GM21423 (cell line): ENCODE results near the gene PRSS27.
"Not testable (repeated sequence)": the region's sequence is repeated elsewhere in the genome, so short reads cannot be mapped to it uniquely, and the experiment has no call there.

Experiments used
- ATAC-seq: cut with Tn5 transposase; IDR thresholded peaks from one replicate; pipeline ENCODE4 v1.9.1; 2021; ENCODE audit warnings: mild to moderate bottlenecking, moderate library complexity; ENCODE audit not compliant: unreplicated experiment

Gene PRSS27

GRCh38 chr16:2679902-2680301, 40.1 kb downstream of the PRSS27 start:
- ATAC-seq = not testable (repeated sequence)

GRCh38 chr16:2678206-2678965, 41.6 kb downstream of the PRSS27 start:
- not testable (repeated sequence) for ATAC-seq

- ATAC-seq = not testable (repeated sequence)
Measured at GRCh38 chr16:2676937-2677336, 43.1 kb downstream of the PRSS27 start.

- ATAC-seq = no peak
Measured at GRCh38 chr16:2675714-2676113, 44.3 kb downstream of the PRSS27 start.

- ATAC-seq = no peak
Measured at GRCh38 chr16:2675021-2675420, 45.0 kb downstream of the PRSS27 start.

- peak; percentile 92 for ATAC-seq
Measured at GRCh38 chr16:2673066-2673999, 46.7 kb downstream of the PRSS27 start.

GRCh38 chr16:2671741-2672140, 48.3 kb downstream of the PRSS27 start:
- no peak for ATAC-seq

GRCh38 chr16:2671193-2671592, 48.8 kb downstream of the PRSS27 start:
- not testable (repeated sequence) for ATAC-seq

- not testable (repeated sequence) for ATAC-seq
Measured at GRCh38 chr16:2670017-2670416, 50.0 kb downstream of the PRSS27 start.

- not testable (repeated sequence) for ATAC-seq
Measured at GRCh38 chr16:2669587-2669986, 50.4 kb downstream of the PRSS27 start.

- ATAC-seq = not testable (repeated sequence)
Measured at GRCh38 chr16:2666671-2667070, 53.4 kb downstream of the PRSS27 start.

- ATAC-seq = no peak
Measured at GRCh38 chr16:2664574-2664982, 55.4 kb downstream of the PRSS27 start.

- no peak for ATAC-seq
Measured at GRCh38 chr16:2663553-2664546, 56.2 kb downstream of the PRSS27 start.
